NCI-H1092 (cell line): Measurements from ENCODE around the gene GPRC5B.

Experiments used
- DNase-seq: peaks from one replicate; lab custom pipeline; 2025; lab: John Stamatoyannopoulos, UW

Gene GPRC5B

DNA sequence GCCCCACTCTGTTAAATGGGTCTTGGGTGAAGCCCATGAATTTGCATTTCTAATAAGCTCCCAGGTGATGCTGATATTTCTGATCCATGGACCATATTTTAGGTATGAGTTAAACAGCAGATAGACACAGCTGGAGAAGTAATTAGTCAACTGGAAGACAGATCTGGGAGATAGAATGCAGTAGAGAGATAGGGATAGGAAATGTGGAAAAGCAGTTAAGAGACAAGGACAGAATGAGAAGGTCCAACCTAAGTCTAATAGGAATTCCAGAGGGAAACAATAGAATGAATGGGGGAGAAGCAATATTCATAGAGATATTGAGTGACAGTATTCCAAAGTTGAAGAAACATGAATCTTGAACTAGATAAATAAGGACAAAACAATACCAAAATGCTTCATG lies 71.7 kb downstream of the GPRC5B start:
- DNase-seq: no peak

DNA sequence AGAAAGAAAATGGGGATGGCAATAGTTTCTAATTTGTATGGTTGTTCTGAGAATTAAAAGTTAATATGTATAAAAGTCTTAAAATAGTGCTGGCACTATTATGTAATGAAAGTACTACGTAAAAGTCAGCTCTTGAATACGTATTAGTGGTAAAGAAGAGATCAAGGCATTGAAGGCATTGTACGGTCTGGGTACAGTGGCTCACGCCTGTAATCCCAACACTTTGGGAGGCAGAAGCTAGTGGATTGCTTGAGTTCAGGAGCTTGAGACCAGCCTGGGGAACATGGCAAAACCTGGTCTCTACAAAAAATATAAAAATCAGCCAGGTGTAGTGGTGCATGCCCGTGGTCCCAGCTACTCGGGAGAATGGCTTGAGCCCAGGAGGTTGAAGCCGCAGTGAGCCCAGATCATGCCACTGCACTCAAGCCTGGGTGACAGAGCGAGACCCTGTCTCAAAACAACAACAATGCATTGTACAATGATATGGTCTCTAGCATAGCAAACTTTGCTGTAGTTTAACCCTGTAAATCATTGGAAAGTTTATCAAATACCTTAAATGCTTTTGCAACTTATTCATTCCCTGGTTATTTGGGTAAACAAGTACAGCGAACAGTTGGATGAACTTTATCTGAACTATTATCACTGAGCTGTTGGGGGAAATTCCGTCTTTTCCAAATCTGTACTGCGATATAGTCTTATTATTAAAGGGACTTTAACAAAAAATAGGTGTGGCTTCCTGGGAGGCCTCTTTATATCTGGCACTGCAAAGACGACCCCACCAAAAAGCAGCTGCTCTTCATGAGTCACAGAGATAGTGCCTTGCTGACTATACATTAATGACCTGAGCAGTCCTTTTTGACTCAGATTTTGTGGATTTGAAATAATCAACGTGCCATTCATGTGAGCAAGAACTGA lies 73.6 kb downstream of the GPRC5B start:
- DNase-seq: no peak

DNA sequence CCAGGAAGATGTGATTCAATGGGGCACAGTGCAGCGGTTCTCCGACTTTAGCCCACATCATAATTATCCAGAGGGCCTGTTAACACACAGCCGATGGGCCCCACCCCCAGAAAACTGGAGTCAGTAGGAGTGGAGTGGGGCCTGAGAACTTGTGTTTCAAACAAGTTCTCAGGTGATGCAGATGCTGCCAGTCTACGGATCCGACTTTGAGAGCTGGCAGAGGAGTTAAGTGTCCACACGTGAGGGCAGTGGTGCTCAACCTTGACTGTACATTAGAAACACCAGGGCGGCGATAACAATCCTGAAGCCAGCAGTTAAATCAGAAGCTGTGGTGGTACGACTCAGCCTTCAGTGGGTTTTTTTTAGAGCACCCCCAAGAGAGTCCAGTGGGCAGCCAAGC lies 75.0 kb downstream of the GPRC5B start:
- DNase-seq: no peak

DNA sequence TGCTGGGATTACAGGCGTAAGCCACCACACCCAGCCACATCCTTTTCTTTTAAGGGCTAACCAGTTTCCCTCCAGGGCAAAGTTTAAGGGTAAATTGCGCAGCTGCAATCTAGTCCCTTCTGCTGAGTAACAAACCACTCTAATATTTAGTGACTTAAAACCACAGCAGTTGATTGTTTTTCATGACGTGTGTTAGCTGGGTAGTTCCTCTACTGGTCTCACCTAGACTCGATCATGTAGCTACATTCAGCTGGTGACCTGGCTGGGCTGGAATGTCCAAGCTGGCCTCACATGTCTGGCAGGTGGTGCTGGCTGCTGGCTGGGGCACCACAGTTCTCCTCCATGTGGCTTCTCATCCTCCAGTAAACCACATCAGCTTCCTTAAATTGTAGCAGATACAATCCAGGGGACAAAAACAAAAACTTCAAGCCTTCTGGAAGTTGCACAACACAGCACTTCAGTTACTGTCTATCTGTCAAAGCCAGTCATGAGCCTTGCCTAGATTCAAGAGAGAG lies 75.5 kb downstream of the GPRC5B start:
- DNase-seq: no peak

DNA sequence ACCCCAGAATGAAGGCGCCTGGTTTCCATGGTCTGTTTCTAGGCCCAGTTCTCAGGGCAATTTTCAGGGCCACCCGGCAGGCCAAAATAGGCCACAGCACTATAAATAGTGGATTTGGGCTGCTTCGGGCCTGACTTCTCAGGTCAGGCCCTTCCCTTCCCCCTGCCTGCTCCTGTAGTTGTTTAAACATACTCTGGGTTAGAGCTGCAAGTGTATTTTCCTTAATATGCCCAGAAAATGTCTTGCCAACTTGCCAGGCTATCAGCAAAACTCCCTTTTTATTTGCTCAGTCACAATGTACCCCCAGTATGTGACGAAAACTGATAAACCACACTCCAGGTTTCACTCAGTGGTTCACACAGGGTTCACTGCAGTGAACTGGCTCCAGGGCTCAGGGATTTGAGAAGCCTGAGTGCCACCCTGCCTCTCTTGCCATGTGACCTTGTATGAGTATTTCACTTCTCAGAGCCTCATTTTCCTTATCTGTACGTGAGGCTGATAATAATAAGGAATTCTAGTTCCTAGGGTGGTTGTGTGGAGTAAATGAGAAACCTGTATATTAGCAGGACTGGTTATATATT lies 76.5 kb downstream of the GPRC5B start:
- no peak for DNase-seq
